SK-N-MC (cell line): Measurements from ENCODE around the gene THOC3.
"Not testable (repeated sequence)": the region's sequence is repeated elsewhere in the genome, so short reads cannot be mapped to it uniquely, and the experiment has no call there.

Source experiments
- DNase-seq: peaks from one replicate; pipeline ENCODE4 v3.0.0-alpha.2; 2011; ENCODE audit warnings: low read depth, low spot score
- H3K27ac ChIP-seq: fragments of 200-600 bp; sonication (generic); 2 replicates; pipeline ENCODE4 v1.5.1; 2016; ENCODE audit warnings: mixed run types
- H3K36me3 ChIP-seq: fragments of 200-600 bp; sonication (generic); 2 replicates; pipeline ENCODE4 v1.6.1; 2017; ENCODE audit warnings: antibody characterized with exemption, low read length, mixed read lengths; ENCODE audit not compliant: insufficient read depth
- H3K4me3 ChIP-seq: fragments of 200-600 bp; sonication (generic); 2 replicates; pipeline ENCODE4 v1.5.1; 2016
- H3K9ac ChIP-seq: fragments of 200-600 bp; sonication (generic); 2 replicates; pipeline ENCODE4 v1.8.0; 2017; ENCODE audit warnings: mixed run types, mixed read lengths; ENCODE audit not compliant: insufficient read length
- H3K9me3 ChIP-seq: fragments of 200-600 bp; sonication (generic); 2 replicates; pipeline ENCODE4 v1.6.1; 2017; ENCODE audit warnings: low read depth, mild to moderate bottlenecking, antibody characterized with exemption, low read length, moderate library complexity, mixed read lengths

Gene THOC3

DNA sequence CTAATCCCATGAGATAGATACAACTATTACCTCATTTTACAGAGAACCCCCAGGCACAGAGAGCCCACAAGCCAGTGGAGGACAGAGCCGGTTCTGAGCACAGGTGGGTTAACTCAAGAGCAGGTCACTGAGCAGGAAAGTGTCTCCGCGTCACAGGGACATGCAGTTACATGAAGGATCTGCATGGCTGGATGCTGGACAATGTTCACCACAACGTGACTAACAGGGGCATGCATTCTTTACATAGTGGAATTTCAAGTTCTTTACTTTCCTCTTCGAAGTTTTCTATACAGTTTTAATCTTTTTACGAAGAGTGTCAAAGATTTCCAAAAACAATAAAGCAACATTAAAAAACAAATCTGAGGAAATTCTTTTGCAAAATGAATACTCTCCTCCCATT is 7.9 kb downstream of the THOC3 start:
- not testable (repeated sequence) for H3K9me3 ChIP-seq, DNase-seq

DNA sequence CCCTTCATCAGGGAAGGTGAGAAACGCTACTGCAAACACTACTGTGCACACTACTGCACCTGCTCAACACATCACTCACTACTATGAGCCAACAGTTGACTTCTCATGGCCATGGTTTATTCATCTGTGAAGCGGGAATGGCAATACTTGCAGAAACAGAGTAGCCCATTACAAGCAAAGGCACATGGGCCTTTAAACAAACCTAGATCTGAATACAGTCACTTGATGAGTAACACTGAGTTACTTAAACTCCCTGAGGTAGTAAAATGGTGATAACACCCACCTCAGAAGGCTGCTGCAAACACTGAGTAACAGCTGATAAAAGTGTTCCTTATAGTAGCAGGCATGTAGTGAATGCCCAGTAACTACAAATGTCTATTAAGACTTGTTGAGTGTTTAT is 9.6 kb downstream of the THOC3 start:
- not testable (repeated sequence) for H3K4me3 ChIP-seq

More for the DNA sequence above, 7.9 kb downstream of the THOC3 start:
- H3K4me3 ChIP-seq, H3K36me3 ChIP-seq, H3K27ac ChIP-seq, H3K9ac ChIP-seq: not testable (repeated sequence)

DNA sequence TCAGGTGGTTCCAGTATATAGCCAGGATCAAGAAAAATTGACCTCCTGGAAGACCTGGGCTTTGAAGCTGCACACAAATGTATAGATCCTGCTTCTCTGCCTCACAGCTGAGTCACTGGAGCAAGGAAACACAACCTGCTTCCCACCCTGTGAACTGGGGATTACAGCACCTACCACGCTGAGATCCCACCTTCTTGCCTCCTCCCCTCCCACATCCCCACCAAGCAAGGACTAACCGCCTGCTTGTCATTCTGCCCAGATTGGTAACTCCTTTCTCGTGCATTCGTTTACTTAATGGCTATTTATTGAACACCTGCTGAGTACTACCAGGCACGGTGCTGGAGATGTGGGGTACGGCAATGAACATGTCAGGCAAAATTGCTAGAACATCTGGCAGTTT is 14.0 kb downstream of the THOC3 start:
- H3K9ac ChIP-seq, H3K9me3 ChIP-seq, H3K27ac ChIP-seq, H3K36me3 ChIP-seq, H3K4me3 ChIP-seq, DNase-seq: not testable (repeated sequence)

More for the DNA sequence above, 9.6 kb downstream of the THOC3 start:
- not testable (repeated sequence) for H3K9ac ChIP-seq, H3K36me3 ChIP-seq, DNase-seq, H3K9me3 ChIP-seq, H3K27ac ChIP-seq

DNA sequence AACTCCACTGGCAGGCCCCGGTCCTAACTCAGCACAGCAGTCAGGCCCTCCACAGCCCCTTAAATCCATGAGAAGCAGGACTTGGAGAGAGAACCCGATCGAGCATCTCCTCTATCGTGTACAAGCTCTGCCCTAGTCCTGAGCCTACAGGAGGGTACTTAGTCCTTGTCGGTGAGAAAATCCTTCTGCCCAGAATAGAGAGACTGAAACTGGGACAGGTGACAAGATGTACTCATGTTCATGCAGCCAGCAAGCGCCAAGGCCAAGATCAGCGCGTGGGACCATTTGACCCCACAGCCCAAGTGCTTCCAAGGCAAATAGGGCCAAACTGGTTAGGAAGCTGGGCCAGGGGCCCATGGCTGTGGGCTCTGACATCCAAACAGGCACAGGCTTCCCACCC is 15.3 kb downstream of the THOC3 start:
- H3K27ac ChIP-seq, H3K9ac ChIP-seq, H3K4me3 ChIP-seq, H3K36me3 ChIP-seq, H3K9me3 ChIP-seq, DNase-seq: not testable (repeated sequence)

DNA sequence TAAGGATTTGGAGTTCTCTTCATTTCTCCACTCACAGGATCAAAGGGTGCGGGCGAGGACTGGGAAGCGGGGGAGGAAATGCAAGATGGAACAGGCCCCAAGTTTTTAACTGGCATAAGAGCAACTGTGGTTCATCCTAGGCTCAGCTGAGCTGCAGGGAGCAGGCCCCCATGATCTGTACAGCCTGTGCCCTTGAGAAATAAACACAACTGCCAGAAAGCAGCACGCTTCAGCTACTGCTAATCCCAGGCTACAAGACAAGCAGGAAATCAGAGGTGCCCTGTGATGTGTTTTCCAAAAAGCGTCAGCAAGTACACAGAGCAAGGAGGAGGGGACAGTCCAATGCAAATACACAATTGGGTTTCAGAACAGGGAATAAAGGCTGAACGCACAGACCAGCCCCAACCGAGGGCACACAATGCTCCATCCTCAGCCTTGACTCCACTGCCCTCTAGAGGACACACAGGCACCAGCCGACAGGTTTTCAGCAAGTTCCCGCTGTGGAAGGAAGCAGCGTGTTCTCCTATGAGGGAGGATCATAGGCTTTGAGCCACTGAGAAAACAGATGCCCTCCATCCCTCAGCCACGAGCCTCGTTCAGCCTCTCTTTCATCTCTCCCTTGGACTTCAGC is 16.7 kb downstream of the THOC3 start:
- not testable (repeated sequence) for H3K36me3 ChIP-seq, H3K4me3 ChIP-seq, H3K9me3 ChIP-seq

DNA sequence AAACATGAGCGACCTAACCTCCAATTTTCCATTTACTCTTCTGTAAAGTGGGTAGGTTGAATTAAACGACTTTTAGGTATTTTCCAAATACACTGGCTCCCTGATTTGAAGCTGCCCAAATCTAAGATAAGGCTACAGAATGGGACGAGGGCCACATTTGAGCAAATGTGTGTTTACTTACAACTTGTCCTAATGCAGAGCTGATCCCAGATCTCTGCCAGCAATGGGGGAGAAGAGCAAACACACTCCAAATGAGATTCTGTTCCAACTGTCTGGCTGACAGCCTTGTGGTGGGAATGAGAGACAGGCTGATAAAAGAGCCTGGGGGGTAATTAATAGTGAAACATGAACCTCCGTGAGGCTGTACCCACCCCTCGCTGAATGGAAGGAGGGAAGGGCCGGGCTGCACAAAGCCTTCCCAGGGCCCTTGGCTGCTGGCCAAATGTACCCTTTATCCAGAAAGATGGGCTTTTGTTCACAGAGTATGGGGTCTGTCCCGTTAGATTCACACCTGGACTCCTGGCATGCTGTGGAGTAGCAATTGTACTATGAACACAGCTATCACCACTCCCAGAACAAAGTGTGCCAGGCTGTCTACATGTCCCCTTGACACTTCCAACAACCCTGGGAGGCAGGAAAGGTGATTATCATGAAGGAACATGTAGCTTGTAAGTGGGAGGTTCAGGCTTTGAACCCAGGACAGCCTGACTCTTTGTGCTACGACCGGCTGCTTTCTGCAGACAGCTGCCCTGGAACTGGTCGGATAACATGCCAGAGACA is 19.6 kb downstream of the THOC3 start:
- not testable (repeated sequence) for H3K9ac ChIP-seq, DNase-seq, H3K27ac ChIP-seq, H3K36me3 ChIP-seq, H3K9me3 ChIP-seq, H3K4me3 ChIP-seq

More for the DNA sequence above, 16.7 kb downstream of the THOC3 start:
- not testable (repeated sequence) for H3K27ac ChIP-seq, DNase-seq, H3K9ac ChIP-seq

DNA sequence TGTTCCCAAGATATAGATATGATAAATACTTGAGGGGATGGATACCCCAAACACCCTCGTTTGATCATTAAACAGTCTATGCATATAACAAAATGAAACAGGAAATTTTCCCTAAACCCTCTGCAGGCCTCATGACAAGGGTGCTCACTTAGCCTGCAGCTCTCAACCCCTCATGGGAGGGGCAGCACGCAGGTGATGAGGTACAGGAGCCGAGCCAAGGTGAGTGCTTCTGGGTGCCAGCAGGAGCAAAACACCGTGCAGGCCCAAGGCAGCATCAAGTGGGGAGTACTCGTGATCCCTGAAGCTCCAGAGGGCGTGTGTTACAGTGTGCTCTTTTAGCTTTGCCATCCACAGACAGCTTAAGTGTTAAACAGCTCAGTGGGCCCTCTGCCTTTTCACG is 24.9 kb downstream of the THOC3 start:
- not testable (repeated sequence) for DNase-seq, H3K4me3 ChIP-seq, H3K9me3 ChIP-seq, H3K27ac ChIP-seq, H3K9ac ChIP-seq, H3K36me3 ChIP-seq

DNA sequence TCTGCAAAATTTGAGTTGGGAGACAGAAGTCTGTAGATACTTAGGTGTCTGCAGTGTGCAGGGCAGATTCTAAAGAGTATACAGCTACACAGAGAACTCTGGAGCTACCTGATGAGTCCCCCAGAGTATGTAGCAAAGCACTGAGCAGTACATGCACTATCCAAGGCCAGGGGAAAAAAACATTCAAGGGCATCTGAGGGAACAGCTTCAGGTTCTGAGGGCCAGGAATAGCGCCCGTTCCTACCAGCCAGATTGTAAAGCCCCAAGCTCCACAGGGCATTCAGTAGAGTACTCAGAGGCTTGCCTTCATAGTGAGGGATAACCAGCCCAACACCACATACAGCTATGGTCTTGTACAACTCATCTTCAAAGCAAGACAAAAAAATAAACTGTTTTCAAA is 27.5 kb downstream of the THOC3 start:
- DNase-seq, H3K9me3 ChIP-seq, H3K36me3 ChIP-seq, H3K4me3 ChIP-seq, H3K9ac ChIP-seq, H3K27ac ChIP-seq: not testable (repeated sequence)

DNA sequence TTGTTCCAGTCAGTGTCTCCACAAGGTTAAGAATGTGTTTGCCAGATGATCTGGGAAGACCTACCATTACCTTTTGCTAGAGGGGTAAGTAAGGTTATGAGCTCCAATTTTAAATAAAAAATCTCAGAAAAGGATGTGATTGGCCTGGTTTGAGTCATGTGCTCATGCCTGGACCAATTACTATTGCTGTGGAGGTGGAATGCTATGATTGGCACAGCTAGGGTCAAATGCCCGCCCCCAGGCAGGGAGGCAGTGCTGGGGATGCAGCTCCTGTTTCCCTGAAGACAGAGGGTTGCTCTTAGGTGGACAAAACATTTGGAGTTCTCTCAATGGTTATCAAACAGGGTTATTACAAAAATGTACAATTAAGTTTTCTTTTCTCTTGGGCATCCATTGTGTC is 29.6 kb downstream of the THOC3 start:
- not testable (repeated sequence) for H3K4me3 ChIP-seq, H3K36me3 ChIP-seq, DNase-seq, H3K27ac ChIP-seq, H3K9ac ChIP-seq, H3K9me3 ChIP-seq

DNA sequence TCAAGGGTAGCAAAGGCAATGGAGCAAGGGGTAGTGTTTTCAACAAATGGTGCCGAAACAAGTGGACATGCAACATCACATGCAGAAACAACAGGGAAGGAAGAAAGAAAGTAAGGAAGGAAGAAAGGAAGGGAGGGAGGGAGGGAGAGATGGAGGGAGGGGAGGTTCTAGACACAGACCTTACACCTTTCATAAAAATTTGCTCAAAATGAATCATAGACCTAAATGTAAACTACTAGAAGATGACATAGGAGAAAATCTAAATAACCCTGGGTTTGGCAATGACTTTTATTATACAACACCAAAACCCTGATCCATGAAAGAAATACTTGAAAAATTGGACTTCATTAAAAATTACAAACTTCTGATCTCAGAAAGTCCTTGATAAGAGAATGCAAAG is 39.4 kb downstream of the THOC3 start:
- not testable (repeated sequence) for DNase-seq, H3K36me3 ChIP-seq, H3K27ac ChIP-seq, H3K9me3 ChIP-seq, H3K9ac ChIP-seq, H3K4me3 ChIP-seq

DNA sequence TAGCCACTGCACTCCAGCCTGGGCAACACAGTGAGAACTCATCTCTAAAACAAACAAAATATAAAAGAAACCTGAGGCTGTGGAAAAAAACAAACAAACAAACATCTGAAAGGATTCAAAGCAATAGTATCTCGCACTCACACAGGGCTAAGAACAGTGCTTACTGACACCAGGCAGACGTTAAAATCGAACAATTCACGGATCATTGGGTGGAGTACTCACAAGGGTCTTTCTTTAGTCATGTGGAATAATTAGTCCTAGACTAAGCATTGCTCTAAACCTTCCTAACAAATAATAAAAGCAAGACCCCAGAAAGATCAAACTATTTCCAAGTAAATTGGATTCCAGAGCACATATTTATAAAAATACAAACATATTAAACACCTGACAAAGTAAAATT is 43.0 kb downstream of the THOC3 start:
- H3K4me3 ChIP-seq, H3K36me3 ChIP-seq, DNase-seq, H3K9ac ChIP-seq, H3K27ac ChIP-seq, H3K9me3 ChIP-seq: not testable (repeated sequence)
